ENCODE results near the gene GUK1. TPM values are rescaled to one million over a fixed set of nuclear protein-coding genes. Genes with fewer than 3 reads are reported as not detected.

The GUK1 gene
- total RNA-seq, 1 donor from 2014 or later: 201 TPM

DNA sequence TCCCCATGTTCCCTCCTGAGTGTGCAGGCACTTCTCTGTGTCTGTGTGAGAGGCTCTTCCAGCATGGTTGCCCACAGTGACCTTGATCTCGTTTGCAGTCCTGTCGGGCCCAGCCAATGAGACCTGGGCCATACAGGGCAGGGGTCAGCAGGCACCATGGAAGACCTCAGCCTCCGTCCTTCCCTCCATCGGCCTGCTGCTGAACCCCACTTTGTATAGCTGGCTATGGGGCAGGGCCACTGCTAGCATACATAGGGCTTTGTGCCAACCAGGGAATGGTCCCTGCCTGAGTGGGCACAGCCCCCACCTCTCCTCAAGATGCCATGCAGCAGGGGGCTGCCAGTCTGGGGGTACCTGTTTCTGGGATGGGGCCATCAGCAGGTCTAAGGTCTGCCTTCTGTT, 40.7 kb upstream of the GUK1 start:
- Mint-ChIP-seq H3K27me3 (ENCODE audit: insufficient read depth) (no peaks in the 10 kb centered on the region), H3K36me3 (ENCODE audit: low read depth) (peaks cover 32% of the 10 kb centered on the region), H3K9me3 (peaks cover 9% of the 10 kb centered on the region), H3K4me3 (no peak overlapping the region), H3K27ac (peak overlapping the region; percentile 6), H3K4me1 (ENCODE audit: low read depth) (peaks cover 21% of the 10 kb centered on the region)
- intact Hi-C loops (cut with micrococcal nuclease): no loop called here
- DNase-seq (ENCODE audit: low spot score): no peak

DNA sequence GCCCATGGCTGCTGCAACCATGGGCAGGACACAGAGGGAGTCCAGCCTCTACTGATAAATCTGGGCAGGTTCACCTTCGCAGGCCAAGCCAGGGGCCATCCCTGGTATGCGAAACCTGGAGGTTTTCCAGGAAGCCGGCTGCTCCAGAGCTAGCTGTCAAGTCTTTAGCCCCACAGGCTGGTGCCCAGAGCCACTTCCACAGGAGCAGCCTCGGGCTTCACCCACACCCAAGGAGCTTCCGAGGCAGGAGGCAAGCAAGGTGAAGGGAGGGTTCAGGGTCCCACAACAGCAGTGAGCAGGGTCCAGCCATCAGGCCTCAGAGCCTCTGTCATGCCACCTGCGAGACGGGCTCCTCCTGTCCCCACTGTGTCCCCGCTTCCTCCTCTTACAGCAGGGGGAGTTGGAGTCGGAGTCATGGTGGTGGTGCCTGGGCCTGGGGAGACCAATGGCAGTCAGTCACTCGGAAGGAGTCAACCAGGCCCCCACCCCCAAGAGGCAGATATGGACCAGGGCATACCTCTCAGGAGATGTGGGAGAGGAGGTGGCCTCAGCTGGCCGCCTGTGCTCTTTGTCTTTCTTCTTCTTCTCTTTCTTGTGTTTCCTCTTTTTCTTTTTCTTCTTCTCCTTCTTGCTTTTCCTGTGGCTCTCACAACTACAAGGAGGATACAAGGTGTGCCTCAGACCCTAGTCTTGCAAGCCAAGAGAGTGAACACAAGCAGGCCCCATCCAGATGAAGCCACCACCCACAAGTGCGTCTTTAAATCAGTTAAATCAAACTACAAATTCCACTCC, 39.1 kb upstream of the GUK1 start:
- intact Hi-C loops (cut with micrococcal nuclease): no loop called here
- Mint-ChIP-seq H3K36me3 (ENCODE audit: low read depth) (peaks cover 18% of the 10 kb centered on the region), H3K4me1 (ENCODE audit: low read depth) (peaks cover 17% of the 10 kb centered on the region), H3K4me3 (peak overlapping the region; percentile 75), H3K27me3 (ENCODE audit: insufficient read depth) (no peaks in the 10 kb centered on the region), H3K9me3 (no peaks in the 10 kb centered on the region), H3K27ac (peak overlapping the region; percentile 86)
- DNase-seq (ENCODE audit: low spot score): no peak

DNA sequence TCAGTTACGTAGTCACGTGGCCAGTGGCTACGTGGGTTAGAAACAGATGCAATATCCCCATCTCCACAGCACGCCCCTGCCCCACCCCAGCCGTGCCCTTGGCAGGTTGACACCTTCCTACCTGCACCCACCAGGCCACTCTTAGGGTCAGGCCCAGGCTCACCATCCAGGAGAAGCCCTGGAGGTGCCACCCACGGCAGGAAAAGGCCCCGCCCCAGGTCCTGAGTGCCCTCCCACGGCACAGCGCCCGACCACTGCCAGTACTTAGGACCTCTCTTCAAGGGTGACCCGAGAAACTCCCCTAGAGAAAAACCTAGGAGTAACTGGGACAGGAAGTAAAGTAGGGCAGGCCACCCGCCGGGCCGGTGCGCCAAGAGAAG, 38.5 kb upstream of the GUK1 start:
- Mint-ChIP-seq H3K27ac (peak overlapping the region; percentile 86), H3K9me3 (no peaks in the 10 kb centered on the region), H3K36me3 (ENCODE audit: low read depth) (peaks cover 21% of the 10 kb centered on the region), H3K27me3 (ENCODE audit: insufficient read depth) (no peaks in the 10 kb centered on the region), H3K4me1 (ENCODE audit: low read depth) (peaks cover 17% of the 10 kb centered on the region), H3K4me3 (peak overlapping the region; percentile 75)
- DNase-seq (ENCODE audit: low spot score): no peak
- intact Hi-C loops (cut with micrococcal nuclease): no loop called here

DNA sequence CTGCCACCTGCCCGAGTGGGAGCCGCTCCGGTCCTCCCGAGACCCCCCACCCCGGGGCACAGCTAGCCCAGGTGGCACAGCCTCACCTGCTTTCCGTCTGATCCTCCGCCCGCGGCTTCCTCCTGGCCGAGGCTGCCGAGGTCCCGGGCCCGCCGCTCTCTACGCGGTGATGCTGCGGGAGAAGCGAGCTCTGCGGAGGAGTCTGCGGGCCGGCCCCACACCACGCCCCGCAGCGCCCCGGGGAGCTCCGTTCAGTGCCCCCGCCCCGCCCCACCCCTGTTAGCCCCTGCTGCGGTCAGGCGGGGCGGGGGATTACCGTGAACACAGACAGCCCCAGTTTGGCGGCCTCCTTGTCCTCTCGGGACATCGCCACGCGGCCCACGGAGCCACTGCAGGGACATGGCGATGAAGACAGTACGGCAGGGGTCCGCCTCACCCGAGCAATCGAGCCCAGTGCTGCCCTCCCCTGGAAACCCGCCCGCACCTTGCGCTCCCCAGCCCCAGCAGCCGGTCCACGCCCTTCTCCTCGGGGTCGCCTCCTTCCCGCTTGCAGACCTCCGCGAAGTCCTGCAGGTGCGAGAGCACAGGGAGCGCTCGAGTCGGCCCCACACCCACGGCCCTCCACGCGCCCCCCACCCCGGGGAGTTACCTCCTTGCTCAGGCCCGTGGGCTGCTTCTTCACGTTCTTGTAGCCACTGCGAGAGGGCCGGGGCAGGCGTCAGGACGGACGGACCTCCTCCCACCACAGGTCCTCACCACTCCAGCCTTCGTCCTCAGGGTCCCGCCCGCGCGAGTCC, 37.9 kb upstream of the GUK1 start:
- Mint-ChIP-seq H3K4me1 (ENCODE audit: low read depth) (peaks cover 17% of the 10 kb centered on the region), H3K27me3 (ENCODE audit: insufficient read depth) (no peaks in the 10 kb centered on the region), H3K9me3 (no peaks in the 10 kb centered on the region), H3K27ac (peak overlapping the region; percentile 58), H3K4me3 (peak overlapping the region; percentile 92), H3K36me3 (ENCODE audit: low read depth) (peaks cover 23% of the 10 kb centered on the region)
- intact Hi-C loops (cut with micrococcal nuclease): loop anchor here (2.0 kb wide), 1 partner anchor 367 kb away; the partner anchor contains the start of genes JMJD4 and SNAP47
- peak; percentile 31 for DNase-seq (ENCODE audit: low spot score)

DNA sequence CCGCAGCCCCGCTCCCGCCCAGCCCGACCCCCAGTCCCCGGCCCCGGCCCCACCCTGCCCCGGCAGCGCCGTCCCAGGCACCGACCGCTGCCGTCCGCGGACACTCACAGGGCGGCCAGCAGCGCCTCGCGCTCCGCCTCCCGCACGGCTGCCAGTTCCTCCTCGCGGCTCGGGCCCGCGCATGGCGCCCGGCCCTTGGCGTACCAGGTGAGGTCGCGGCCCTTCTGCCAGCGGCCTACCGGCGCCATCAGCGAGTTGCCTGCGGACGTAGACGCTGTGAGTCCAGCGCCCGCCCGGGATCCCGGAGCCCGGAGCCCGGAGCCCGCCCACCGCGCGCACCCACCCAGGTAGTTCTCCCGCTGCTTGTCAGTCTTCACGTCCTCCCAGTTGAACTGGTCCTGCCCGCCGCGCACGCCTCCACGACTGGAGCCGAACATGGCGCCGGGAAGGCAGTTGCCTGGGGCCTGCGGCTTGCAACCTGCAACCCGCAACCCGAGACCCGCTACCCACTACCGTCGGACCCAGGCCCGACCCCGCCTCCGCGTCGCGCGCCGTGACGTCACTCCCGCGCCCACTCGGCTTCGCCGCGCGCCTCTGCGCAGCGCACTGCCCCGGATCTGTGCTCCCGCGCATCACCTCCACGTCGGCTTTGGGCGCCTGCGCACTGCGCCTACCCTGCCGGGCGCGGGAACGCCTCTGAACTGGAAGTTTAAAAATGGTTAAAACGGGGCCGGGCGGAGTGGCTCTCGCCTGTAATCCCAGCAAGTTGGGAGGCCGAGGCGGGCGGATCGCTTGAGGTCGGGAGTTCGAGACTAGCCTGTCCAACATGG, 37.1 kb upstream of the GUK1 start, which contains the start of gene C1orf35:
Gene C1orf35, minus strand, starts transcription at position 535 of the 830 bp plus-strand sequence. Its CDS starts 98 bp downstream, at position 437.
- Mint-ChIP-seq H3K27ac (peak within 1 kb of the TSS; percentile 93), H3K9me3 (no peaks in the 10 kb centered on the region), H3K4me1 (ENCODE audit: low read depth) (peaks cover 25% of the 10 kb centered on the region), H3K27me3 (ENCODE audit: insufficient read depth) (no peaks in the 10 kb centered on the region), H3K4me3 (peak within 1 kb of the TSS; percentile 92), H3K36me3 (ENCODE audit: low read depth) (peaks cover 16% of the 10 kb centered on the region)
- intact Hi-C loops (cut with micrococcal nuclease): loop anchor here (1.0 to 2.0 kb wide), 5 partner anchors 21 to 368 kb away; partner anchors contain the start of genes ARF1, IBA57, JMJD4 and SNAP47
- DNase-seq (ENCODE audit: low spot score): peak; percentile 96

DNA sequence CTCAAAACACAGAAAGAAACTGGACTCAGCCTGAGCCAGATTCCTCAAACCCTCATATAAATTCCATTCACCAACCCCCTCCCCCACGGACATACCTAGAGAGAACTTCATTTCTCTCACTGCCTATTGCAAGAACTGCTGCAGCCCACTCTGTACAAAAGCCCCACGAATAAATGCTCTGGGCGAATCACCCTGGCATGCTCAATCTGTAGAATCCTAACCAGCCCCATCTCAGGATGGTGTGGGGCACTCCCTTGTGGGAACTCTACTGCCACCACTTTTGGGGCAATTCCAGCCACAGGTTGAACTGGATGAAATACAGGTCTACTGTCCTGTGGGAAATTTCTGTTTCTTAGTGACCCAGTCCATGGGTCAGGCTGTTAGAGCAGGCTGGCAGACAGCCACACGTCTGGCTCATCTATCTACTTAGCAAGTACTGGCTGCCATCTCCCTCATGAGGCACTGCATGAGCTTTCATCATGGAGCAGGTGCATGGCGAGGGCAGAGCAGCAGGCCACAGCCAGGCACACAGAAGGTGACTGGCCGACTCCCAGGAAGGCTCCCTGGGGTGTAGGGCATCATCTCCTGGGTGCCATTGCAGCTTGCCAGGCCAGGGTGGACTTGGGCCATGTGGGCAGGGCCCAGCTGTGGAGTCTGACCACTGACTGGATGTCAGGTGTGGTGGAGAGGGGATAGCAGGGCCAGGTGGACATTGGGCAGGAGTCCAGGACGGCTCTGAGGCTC, 35.4 kb upstream of the GUK1 start:
- Mint-ChIP-seq H3K36me3 (ENCODE audit: low read depth) (peaks cover 12% of the 10 kb centered on the region), H3K27ac (peak overlapping the region; percentile 93), H3K27me3 (ENCODE audit: insufficient read depth) (no peaks in the 10 kb centered on the region), H3K4me3 (peak overlapping the region; percentile 92), H3K4me1 (ENCODE audit: low read depth) (peaks cover 35% of the 10 kb centered on the region), H3K9me3 (no peaks in the 10 kb centered on the region)
- no peak for DNase-seq (ENCODE audit: low spot score)
- intact Hi-C loops (cut with micrococcal nuclease): loop anchor here (5.0 kb wide), 1 partner anchor 317 kb away; no protein-coding TSS in a partner anchor

DNA sequence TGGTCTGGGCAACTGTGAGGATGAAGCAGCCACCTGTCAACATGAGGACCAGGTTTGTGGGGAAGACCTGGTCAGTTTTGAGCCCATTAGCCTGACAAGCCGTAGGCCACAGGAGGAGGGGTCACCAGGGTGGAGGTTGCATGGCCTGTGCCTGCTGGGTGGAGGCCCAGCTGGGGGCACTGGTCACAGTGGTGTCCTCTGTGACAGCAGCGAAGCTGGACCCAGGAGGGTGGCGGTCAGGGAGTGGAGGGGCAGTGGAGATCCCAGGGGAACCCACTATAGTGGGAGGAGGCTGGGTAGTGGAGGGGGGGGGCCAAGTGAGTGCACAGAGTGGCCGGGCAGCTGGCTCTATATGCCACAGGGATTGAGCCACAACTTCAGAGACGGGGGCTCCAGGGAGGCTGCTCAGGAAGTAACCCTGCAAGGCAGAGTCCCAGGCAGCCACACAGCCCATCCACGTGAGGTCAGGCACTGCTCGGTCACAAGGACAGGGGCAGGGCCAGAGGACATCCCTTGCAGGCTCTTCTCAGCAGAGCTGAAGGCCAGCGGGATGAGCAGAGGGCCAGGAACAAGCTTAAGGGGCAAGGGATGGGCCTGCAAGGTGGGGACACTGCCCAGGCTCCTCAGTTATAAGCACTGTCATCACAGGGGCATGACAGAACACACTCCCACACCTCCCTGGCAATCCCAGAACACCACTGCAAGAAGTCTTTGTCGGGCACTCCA, 34.6 kb upstream of the GUK1 start:
- peaks cover 41% of the 10 kb centered on the region for H3K4me1 Mint-ChIP-seq (ENCODE audit: low read depth)
- no peak overlapping the region for H3K4me3 Mint-ChIP-seq
- no peak for DNase-seq (ENCODE audit: low spot score)
- intact Hi-C loops (cut with micrococcal nuclease): loop anchor here (5.0 kb wide), 1 partner anchor 318 kb away; no protein-coding TSS in a partner anchor
- H3K27me3 Mint-ChIP-seq (ENCODE audit: insufficient read depth): no peaks in the 10 kb centered on the region
- peaks cover 11% of the 10 kb centered on the region for H3K36me3 Mint-ChIP-seq (ENCODE audit: low read depth)
- no peaks in the 10 kb centered on the region for H3K9me3 Mint-ChIP-seq
- H3K27ac Mint-ChIP-seq: no peak overlapping the region

DNA sequence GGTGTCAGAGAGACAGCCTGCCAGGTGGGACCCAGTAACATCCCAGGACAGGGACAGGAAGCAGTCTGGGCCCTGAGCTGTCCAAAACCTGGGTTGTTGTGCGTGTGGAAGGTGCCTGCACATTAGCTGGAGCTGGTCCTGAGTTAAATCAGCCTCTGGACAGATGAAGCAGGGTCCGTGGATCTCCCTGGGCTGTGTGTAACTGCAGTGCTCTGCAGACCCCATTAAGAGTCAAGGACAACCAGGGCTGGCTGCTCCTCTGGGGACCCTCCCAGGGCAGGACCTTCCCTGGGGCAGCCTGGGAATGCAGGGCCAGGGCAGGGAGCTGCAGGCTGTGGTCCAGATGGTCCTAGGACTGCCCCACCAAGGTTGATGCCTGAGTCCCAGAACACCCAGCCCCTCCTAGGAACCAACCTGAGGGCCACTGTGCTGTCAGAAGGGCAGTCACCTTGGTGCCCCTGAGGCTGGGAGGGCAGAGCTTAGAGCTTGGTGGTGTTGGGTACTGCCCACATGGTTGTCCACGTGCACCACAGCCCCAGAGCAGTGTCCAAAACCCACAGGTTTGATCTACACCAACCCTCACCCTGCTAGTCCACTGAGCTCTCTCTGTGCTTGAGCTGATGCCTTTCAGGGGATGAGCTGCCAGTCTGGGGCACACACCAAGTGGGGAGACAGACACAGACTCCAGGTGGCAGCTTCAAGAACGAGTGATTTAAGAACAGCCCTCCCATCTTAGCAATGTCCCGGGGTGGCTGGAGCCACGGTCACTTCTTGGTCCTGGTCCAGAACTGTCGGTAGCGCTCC, 33.9 kb upstream of the GUK1 start:
- Mint-ChIP-seq H3K9me3 (no peaks in the 10 kb centered on the region), H3K27ac (no peak overlapping the region), H3K4me3 (peak overlapping the region; percentile 60), H3K36me3 (ENCODE audit: low read depth) (peaks cover 11% of the 10 kb centered on the region), H3K4me1 (ENCODE audit: low read depth) (peaks cover 38% of the 10 kb centered on the region), H3K27me3 (ENCODE audit: insufficient read depth) (peaks cover 1% of the 10 kb centered on the region)
- DNase-seq (ENCODE audit: low spot score): no peak
- intact Hi-C loops (cut with micrococcal nuclease): loop anchor here (5.0 kb wide), 1 partner anchor 319 kb away; no protein-coding TSS in a partner anchor

DNA sequence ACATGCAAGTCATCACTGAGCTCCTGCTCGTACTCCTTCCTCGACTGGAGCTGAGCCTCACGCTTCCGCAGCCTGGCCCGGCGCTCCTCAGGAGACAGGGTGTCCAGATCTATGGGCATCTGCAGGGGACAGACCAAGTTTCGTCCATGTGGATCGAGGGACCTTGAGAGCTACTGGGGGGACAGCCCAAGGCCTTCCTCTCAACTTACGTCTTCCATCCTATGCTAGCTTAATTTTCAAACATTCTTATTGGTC, 33.4 kb upstream of the GUK1 start:
- Mint-ChIP-seq H3K4me3 (no peak overlapping the region), H3K4me1 (ENCODE audit: low read depth) (peaks cover 33% of the 10 kb centered on the region), H3K27ac (no peak overlapping the region), H3K9me3 (no peaks in the 10 kb centered on the region), H3K27me3 (ENCODE audit: insufficient read depth) (peaks cover 1% of the 10 kb centered on the region), H3K36me3 (ENCODE audit: low read depth) (peaks cover 7% of the 10 kb centered on the region)
- no peak for DNase-seq (ENCODE audit: low spot score)
- intact Hi-C loops (cut with micrococcal nuclease): loop anchor here (5.0 kb wide), 1 partner anchor 319 kb away; no protein-coding TSS in a partner anchor

DNA sequence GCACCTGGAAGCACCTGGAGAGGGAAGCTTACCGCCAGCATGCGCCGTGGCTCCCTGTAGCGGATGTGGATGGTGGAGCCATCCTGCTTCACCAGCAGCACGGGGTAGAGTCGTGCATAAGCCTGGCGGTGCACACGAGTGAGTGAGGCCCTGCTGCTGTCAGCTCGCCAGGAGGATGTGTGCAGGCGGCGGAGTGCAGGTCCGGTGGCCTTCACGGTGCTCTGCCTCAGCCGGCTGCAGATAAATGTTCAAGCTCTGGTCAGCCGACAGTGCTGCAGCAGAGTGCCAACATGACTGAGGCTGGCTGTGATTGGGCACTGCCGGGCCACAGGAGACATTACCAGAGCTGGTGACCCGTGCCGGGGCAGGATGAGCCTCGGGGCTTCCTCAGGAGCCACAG, 32.4 kb upstream of the GUK1 start:
- DNase-seq (ENCODE audit: low spot score): no peak
- H3K9me3 Mint-ChIP-seq: no peaks in the 10 kb centered on the region
- peaks cover 33% of the 10 kb centered on the region for H3K4me1 Mint-ChIP-seq (ENCODE audit: low read depth)
- H3K36me3 Mint-ChIP-seq (ENCODE audit: low read depth): peaks cover 7% of the 10 kb centered on the region
- peak overlapping the region; percentile 87 for H3K4me3 Mint-ChIP-seq
- intact Hi-C loops (cut with micrococcal nuclease): loop anchor here (2.0 to 5.0 kb wide), 4 partner anchors 49 to 349 kb away; a partner anchor contains a TSS
- peaks cover 1% of the 10 kb centered on the region for H3K27me3 Mint-ChIP-seq (ENCODE audit: insufficient read depth)
- H3K27ac Mint-ChIP-seq: no peak overlapping the region
